GM18499 (cell line): ENCODE results near the gene CRCP.
"Not testable (repeated sequence)": the region's sequence is repeated elsewhere in the genome, so short reads cannot be mapped to it uniquely, and the experiment has no call there.

Experiments used
- ATAC-seq: cut with Tn5 transposase; IDR thresholded peaks from one replicate; pipeline ENCODE4 v1.9.1; 2021; ENCODE audit warnings: moderate number of reproducible peaks; ENCODE audit not compliant: insufficient read depth, unreplicated experiment

Gene CRCP

GRCh38 chr7:66150471-66150870, 35.8 kb downstream of the CRCP start:
- no peak for ATAC-seq

- no peak for ATAC-seq
These were observed 37.9 kb downstream of the CRCP start for GRCh38 chr7:66152371-66153191.

- ATAC-seq, result no peak
These were observed 39.0 kb downstream of the CRCP start for GRCh38 chr7:66153691-66154090.

GRCh38 chr7:66156035-66156434, 41.4 kb downstream of the CRCP start:
- ATAC-seq, result not testable (repeated sequence)

GRCh38 chr7:66157060-66157459, 42.4 kb downstream of the CRCP start:
- ATAC-seq, result no peak

GRCh38 chr7:66162622-66163021, 48.0 kb downstream of the CRCP start:
- no peak for ATAC-seq

GRCh38 chr7:66163186-66163610, 48.6 kb downstream of the CRCP start:
- ATAC-seq, result no peak

GRCh38 chr7:66164356-66164755, 49.7 kb downstream of the CRCP start:
- ATAC-seq, result no peak

GRCh38 chr7:66167773-66168387, 53.2 kb downstream of the CRCP start:
- no peak for ATAC-seq

GRCh38 chr7:66169616-66170015, 55.0 kb downstream of the CRCP start:
- ATAC-seq, result no peak

GRCh38 chr7:66170309-66171231, 55.9 kb downstream of the CRCP start:
- ATAC-seq, result no peak

- ATAC-seq, result not testable (repeated sequence)
These were observed 58.1 kb downstream of the CRCP start for GRCh38 chr7:66172536-66173401.

GRCh38 chr7:66173856-66174255, 59.2 kb downstream of the CRCP start:
- ATAC-seq, result no peak

- not testable (repeated sequence) for ATAC-seq
These were observed 60.4 kb downstream of the CRCP start for GRCh38 chr7:66175006-66175405.

- ATAC-seq, result no peak
These were observed 62.3 kb downstream of the CRCP start for GRCh38 chr7:66176914-66177313.

- no peak for ATAC-seq
These were observed 63.6 kb downstream of the CRCP start for GRCh38 chr7:66178258-66178657.

- no peak for ATAC-seq
These were observed 66.7 kb downstream of the CRCP start for GRCh38 chr7:66181329-66181728.

GRCh38 chr7:66181845-66182244, 67.2 kb downstream of the CRCP start:
- no peak for ATAC-seq

GRCh38 chr7:66182920-66183319, 68.3 kb downstream of the CRCP start:
- ATAC-seq, result no peak

GRCh38 chr7:66183700-66184099, 69.1 kb downstream of the CRCP start:
- ATAC-seq, result no peak
